Measurements from ENCODE around the gene DOHH. TPM values are rescaled to one million over a fixed set of nuclear protein-coding genes. Genes with fewer than 3 reads are reported as not detected.

The DOHH gene
- total RNA-seq, 2 experiments from 2014 or later = 17.2 to 18.3 TPM

- DNase-seq = no peak
- Mint-ChIP-seq H3K4me3 (no peak overlapping the region), H3K9me3 (no peaks in the 10 kb centered on the region), H3K4me1 (no peaks in the 10 kb centered on the region), H3K36me3 (peaks cover 2% of the 10 kb centered on the region), H3K27ac (no peak overlapping the region), H3K27me3 (no peaks in the 10 kb centered on the region)
These were observed 56.4 kb downstream of the DOHH start for GRCh38 chr19:3443840-3444694.

DNA sequence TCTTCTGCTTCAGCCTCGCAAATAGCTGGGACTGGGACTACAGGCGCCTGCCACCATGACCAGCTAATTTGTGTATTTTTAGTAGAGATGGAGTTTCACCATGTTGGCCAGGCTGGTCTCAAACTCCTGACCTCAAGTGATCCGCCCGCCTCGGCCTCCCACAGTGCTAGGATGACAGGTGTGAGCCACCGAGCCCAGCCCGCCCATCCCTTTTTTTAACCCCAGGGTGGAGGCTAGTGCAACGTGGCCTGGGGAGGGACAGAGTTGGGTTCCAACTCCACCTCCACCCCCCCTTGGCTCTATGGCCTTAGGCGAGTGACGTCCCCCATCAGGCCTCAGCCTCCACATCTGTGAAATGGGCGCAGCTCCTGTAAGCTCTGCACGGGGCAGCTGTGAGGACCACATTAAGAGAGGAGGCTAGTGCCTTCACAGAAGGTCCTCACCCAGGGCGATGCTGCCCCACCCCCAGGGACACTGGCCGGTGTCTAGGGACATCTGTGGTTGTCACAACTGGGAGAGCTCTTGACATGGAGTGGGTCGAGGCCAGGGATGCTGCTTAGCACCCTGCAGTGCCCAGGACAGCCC lies 57.9 kb downstream of the DOHH start:
- Mint-ChIP-seq H3K4me1 (no peaks in the 10 kb centered on the region), H3K27ac (no peak overlapping the region), H3K4me3 (no peak overlapping the region), H3K9me3 (no peaks in the 10 kb centered on the region), H3K36me3 (peaks cover 5% of the 10 kb centered on the region), H3K27me3 (no peaks in the 10 kb centered on the region)
- no peak for DNase-seq

DNA sequence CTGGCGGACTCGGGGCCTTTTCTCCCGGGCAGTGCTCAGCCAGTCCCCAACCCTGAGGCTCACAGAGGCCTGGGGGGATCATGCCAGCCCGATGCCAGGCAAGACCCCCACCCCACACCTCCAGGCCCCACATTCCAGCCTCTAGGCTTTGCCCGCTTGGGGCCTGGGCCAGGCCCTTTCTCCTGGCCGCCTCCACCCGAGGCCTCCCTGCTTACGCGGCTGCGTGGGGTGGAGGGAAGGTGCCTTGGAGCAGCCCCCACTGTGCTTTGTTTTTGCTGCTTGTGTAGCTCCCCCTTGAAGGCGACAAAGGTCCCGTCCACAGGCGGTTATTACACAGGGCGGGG lies 58.5 kb downstream of the DOHH start:
- H3K4me1 Mint-ChIP-seq = no peaks in the 10 kb centered on the region
- H3K4me3 Mint-ChIP-seq = no peak overlapping the region
- DNase-seq = no peak
- no peaks in the 10 kb centered on the region for H3K9me3 Mint-ChIP-seq
- no peak overlapping the region for H3K27ac Mint-ChIP-seq
- peaks cover 6% of the 10 kb centered on the region for H3K36me3 Mint-ChIP-seq
- no peaks in the 10 kb centered on the region for H3K27me3 Mint-ChIP-seq

DNA sequence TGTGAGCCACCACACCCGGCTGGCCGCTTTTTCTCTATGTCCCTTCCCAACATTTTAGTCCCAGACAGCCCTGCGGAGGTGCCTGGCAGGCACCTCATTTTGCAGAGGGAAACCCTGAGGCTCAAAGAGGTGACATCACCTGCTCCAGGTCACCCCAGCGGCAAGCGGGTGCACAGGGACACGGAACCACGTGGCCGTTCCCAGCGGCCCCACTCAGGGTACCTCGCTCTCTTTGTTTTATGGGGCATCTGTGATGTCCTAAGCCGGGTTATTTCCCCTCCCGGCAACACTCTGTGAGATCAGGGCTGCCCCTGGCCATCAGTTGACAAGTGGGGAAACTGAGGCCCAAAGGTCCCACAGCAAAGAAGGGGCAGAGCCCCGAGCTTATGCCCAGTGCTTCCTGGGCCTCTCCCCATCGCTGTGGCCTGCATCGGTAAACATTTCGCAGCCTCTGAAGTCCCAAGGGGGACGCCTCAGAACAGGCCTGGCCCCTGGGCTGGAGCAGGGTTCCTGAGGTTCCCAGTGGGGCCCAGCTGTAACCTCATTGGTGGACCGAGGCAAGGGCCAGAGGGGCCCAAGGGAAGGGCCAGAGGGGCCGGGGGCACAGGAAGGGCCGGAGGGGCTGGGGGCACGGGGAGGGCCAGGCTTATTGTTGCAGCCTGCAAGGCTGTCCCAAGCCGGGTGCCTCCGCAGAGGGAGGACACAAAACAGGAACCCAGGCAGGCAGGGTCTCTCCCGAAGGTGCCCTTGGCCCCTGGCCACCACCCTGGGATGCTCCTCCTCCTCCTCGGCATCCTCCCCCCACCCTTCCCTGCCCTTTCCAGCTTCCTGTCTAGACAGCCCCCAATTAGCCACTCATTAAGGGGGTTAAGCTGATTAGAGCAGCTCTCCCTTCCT lies 59.1 kb downstream of the DOHH start:
- Mint-ChIP-seq H3K36me3 (peaks cover 6% of the 10 kb centered on the region), H3K27ac (no peak overlapping the region), H3K4me1 (no peaks in the 10 kb centered on the region), H3K4me3 (no peak overlapping the region), H3K9me3 (no peaks in the 10 kb centered on the region), H3K27me3 (no peaks in the 10 kb centered on the region)
- DNase-seq = no peak

Other genes starting within 250 kb of the DOHH start
- 10 to 100 TPM; 19.0 to 19.5 TPM for gene NFIC, start 134.1 kb downstream of the DOHH start, total RNA-seq
- gene SMIM24, start 20.1 kb downstream of the DOHH start, total RNA-seq = 1 to 10 TPM; 2.2 to 2.5 TPM
- gene SMIM44, start 17.2 kb downstream of the DOHH start, total RNA-seq = not detected
- 10 to 100 TPM; 32.6 to 39.6 TPM for gene FZR1, start 5.6 kb upstream of the DOHH start, total RNA-seq
- 1 to 10 TPM; 1.2 to 2.2 TPM for gene TEKTIP1, start 38.5 kb upstream of the DOHH start, total RNA-seq
- 10 to 100 TPM; 73.2 to 76.1 TPM for gene MFSD12, start 56.9 kb upstream of the DOHH start, total RNA-seq
- gene HMG20B, start 72.3 kb upstream of the DOHH start, total RNA-seq = 10 to 100 TPM; 37.1 to 41.6 TPM
- under 1 TPM; 0.32 to 0.43 TPM for gene GIPC3, start 84.8 kb upstream of the DOHH start, total RNA-seq
- 1 to 10 TPM; 2.8 to 3.1 TPM for gene TBXA2R, start 106.2 kb upstream of the DOHH start, total RNA-seq
- 10 to 100 TPM; 33.0 to 34.4 TPM for gene CACTIN, start 126.1 kb upstream of the DOHH start, total RNA-seq
- gene PIP5K1C, start 199.8 kb upstream of the DOHH start, total RNA-seq = 10 to 100 TPM; 12.9 to 14.8 TPM
- under 1 TPM; 0.24 to 0.39 TPM for gene TJP3, start 207.7 kb upstream of the DOHH start, total RNA-seq

Measured in activated naive CD8-positive, alpha-beta T cell treated with anti-CD3 and anti-CD28 coated beads for 36 hours (primary cell).